GM12801 (cell line): Measurements from ENCODE around the gene COL1A2.

Experiments used
- CTCF ChIP-seq: IDR thresholded peaks from one replicate; pipeline ENCODE4 v1.5.1; 2011; ENCODE audit warnings: control low read depth; ENCODE audit not compliant: insufficient read length; ENCODE audit errors: extremely low read depth

COL1A2 gene

DNA sequence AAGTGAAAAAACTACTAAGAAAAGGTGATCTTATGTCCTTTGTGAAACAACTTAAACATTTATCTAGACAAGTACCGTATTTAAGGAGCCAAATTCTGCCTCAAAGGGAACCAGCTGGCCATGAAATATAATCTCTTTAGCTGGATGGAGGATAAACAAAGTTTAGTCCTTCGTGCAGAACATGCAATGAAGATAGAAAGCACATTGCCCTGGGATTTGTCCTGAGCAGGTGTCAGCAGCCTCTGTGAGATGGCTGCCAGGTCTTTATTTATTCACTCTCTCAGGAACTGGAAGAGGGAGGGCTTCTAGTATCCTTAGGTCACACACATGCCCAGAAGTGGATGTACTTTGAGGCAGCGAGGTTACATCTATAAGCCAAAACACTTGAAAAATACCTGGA lies 57.5 kb downstream of the COL1A2 start:
- TF ChIP-seq CTCF, result no peak

- no peak for TF ChIP-seq CTCF
Measured at GRCh38 chr7:94453898-94454297, 59.2 kb downstream of the COL1A2 start.

GRCh38 chr7:94458041-94458440 lies 63.3 kb downstream of the COL1A2 start:
- no peak for TF ChIP-seq CTCF

- no peak for TF ChIP-seq CTCF
Measured at GRCh38 chr7:94466516-94466915, 71.8 kb downstream of the COL1A2 start.

- no peak for TF ChIP-seq CTCF
Measured at GRCh38 chr7:94471604-94472003, 76.9 kb downstream of the COL1A2 start.

- TF ChIP-seq CTCF, result no peak
Measured at GRCh38 chr7:94472608-94473007, 77.9 kb downstream of the COL1A2 start.

DNA sequence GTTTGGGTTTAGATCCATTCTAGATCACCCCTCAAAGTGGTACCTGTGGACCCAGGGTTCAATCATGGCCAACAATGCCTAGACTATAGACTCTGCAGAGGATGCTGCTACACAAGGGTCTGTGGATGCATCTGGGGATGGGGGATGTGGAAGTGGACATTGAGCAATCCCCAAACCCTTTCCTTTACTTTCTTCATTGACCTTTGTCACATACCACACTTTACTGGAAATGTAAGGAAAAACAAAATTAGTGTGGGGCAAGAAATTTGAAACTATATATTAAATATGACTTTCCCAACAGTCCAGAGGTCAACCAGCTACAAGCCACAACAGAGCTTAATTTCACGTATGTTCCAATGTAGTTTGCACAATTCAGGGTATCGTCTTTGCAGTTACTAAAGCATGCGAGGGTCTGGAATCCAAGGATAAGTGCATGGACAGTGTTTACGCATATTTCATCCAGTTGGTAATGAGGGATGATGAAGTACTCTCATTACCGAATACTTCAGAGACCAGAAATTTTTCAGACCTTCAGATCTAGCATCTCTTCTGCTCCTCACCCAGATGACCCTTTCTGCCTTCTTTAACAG lies 81.7 kb downstream of the COL1A2 start:
- TF ChIP-seq CTCF, result no peak
